PC-9 (cell line): ENCODE measurements around the gene FAM98B. TPM values are rescaled to one million over a fixed set of nuclear protein-coding genes. Genes with fewer than 3 reads are reported as not detected.

Experiments
- BruUV-seq: library from RNA; stranded (reverse); fragments of 400-500 nt; replicated peaks from 2 replicates; lab custom pipeline; 2021; lab: Mats Ljungman, UMichigan
- CTCF ChIA-PET: fragments of 300-600 bp; sonication (Branson Sonifier 250); formaldehyde crosslinking; loops from one replicate; lab custom pipeline; 2022; ENCODE audit warnings: antibody characterized with exemption; lab: Charles Lee
- POLR2A ChIA-PET: fragments of 300-600 bp; sonication (Branson Sonifier 250); formaldehyde crosslinking; loops from one replicate; lab custom pipeline; 2022; ENCODE audit warnings: antibody characterized with exemption; ENCODE audit not compliant: unreplicated experiment; lab: Charles Lee
- DNase-seq, 2 experiments: peaks; one replicate each; pipeline versions ENCODE4 v3.0.0 to v3.0.0-alpha.2; 2015 to 2022; ENCODE audit warnings: mixed read lengths in 1 of 2
- H2AFZ ChIP-seq: fragments of 200-600 bp; sonication (generic); 2 replicates; pipeline ENCODE4 v1.8.1; 2017; ENCODE audit warnings: antibody characterized with exemption
- H3F3A ChIP-seq: fragments of 200-600 bp; sonication (generic); 2 replicates; pipeline ENCODE4 v1.8.1; 2017; ENCODE audit warnings: antibody characterized with exemption, mild to moderate bottlenecking, low read depth; ENCODE audit not compliant: insufficient read depth
- H3K27ac ChIP-seq: fragments of 200-600 bp; sonication (generic); 2 replicates; pipeline ENCODE4 v1.6.1; 2016; ENCODE audit warnings: mixed run types
- H3K27me3 ChIP-seq: fragments of 200-600 bp; sonication (generic); 2 replicates; pipeline ENCODE4 v1.6.1; 2016; ENCODE audit warnings: low read depth, mixed run types; ENCODE audit not compliant: insufficient read depth
- H3K36me3 ChIP-seq: fragments of 200-600 bp; sonication (generic); 2 replicates; pipeline ENCODE4 v1.6.1; 2016; ENCODE audit warnings: low read depth, mixed run types
- H3K4me1 ChIP-seq: fragments of 200-600 bp; sonication (generic); replicated peaks from 2 replicates; pipeline ENCODE4 v1.6.1; 2016; ENCODE audit warnings: mixed run types; ENCODE audit not compliant: insufficient read depth
- H3K4me2 ChIP-seq: fragments of 200-600 bp; sonication (generic); 2 replicates; pipeline ENCODE4 v1.6.1; 2017; ENCODE audit warnings: mixed run types
- H3K4me3 ChIP-seq: fragments of 200-600 bp; sonication (generic); 2 replicates; pipeline ENCODE4 v1.6.1; 2016; ENCODE audit warnings: mixed run types
- H3K79me2 ChIP-seq: fragments of 200-600 bp; sonication (generic); 2 replicates; pipeline ENCODE4 v1.6.1; 2017; ENCODE audit warnings: low read depth, mixed run types
- H3K9me2 ChIP-seq: fragments of 200-600 bp; sonication (generic); 2 replicates; pipeline ENCODE4 v1.8.1; 2017; ENCODE audit warnings: mild to moderate bottlenecking; ENCODE audit not compliant: insufficient read depth
- H3K9me3 ChIP-seq: fragments of 200-600 bp; sonication (generic); 2 replicates; pipeline ENCODE4 v1.8.1; 2016; ENCODE audit warnings: low read depth; ENCODE audit not compliant: insufficient read depth
- H4K20me1 ChIP-seq: fragments of 200-600 bp; sonication (generic); 2 replicates; pipeline ENCODE4 v1.8.1; 2017; ENCODE audit not compliant: insufficient read depth
- CTCF ChIP-seq: fragments of 200-600 bp; sonication (generic); conservative IDR thresholded peaks from 2 replicates; pipeline ENCODE4 v1.6.1; 2017; ENCODE audit warnings: mixed run types, antibody characterized with exemption, mild to moderate bottlenecking, moderate library complexity
- EZH2 ChIP-seq: fragments of 200-600 bp; sonication (generic); IDR thresholded peaks from 2 replicates; pipeline ENCODE4 v1.8.0; 2017; ENCODE audit warnings: antibody characterized with exemption, low read depth
- intact Hi-C: fragments of 100-400 bp; cut with micrococcal nuclease; formaldehyde crosslinking; loops from one replicate; pipeline ENCODE4 v1.10.0; 2022; ENCODE audit not compliant: unreplicated experiment
- total RNA-seq: library from RNA; stranded (reverse); gene quantifications from 2 replicates; pipeline ENCODE4 v1.2.3, GENCODE V29; 2021

The FAM98B gene
- total RNA-seq, 1 experiment from 2014 or later: 34.7 TPM

- BruUV-seq: no TSS peak
- CTCF ChIA-PET: no interaction called here
- Histone ChIP-seq H3K9me2 (no peaks in the 10 kb centered on the region), H3K9me3 (no peaks in the 10 kb centered on the region), H3K27me3 (no peaks in the 10 kb centered on the region), H3K79me2 (no peaks in the 10 kb centered on the region), H3K27ac (no peak overlapping the region), H2AFZ (no peak overlapping the region), H4K20me1 (no peaks in the 10 kb centered on the region), H3K4me1 (no peaks in the 10 kb centered on the region), H3K36me3 (no peaks in the 10 kb centered on the region; the same call in 1 of the 2 replicates), H3K4me2 (no peak overlapping the region), H3K4me3 (no peak overlapping the region), H3F3A (no peaks in the 10 kb centered on the region)
- no peak for TF ChIP-seq EZH2
- TF ChIP-seq CTCF: no peak
- POLR2A ChIA-PET: no interaction called here
- intact Hi-C loops: loop anchor here (10.0 kb wide), 1 partner anchor 85 kb away; the partner anchor contains the start of gene RASGRP1
- no peak for DNase-seq
Measured at GRCh38 chr15:38479756-38480155, 25.8 kb downstream of the FAM98B start.

GRCh38 chr15:38481113-38481512 is 27.2 kb downstream of the FAM98B start:
- TF ChIP-seq CTCF: no peak
- no peak for TF ChIP-seq EZH2
- POLR2A ChIA-PET: no interaction called here
- no TSS peak for BruUV-seq
- Histone ChIP-seq H3K4me3 (no peak overlapping the region), H3K79me2 (no peaks in the 10 kb centered on the region), H3K9me2 (no peaks in the 10 kb centered on the region), H3K4me1 (no peaks in the 10 kb centered on the region), H3K36me3 (no peaks in the 10 kb centered on the region; the same call in 1 of the 2 replicates), H3F3A (no peaks in the 10 kb centered on the region), H2AFZ (no peak overlapping the region), H3K9me3 (no peaks in the 10 kb centered on the region), H4K20me1 (no peaks in the 10 kb centered on the region), H3K4me2 (no peak overlapping the region), H3K27me3 (no peaks in the 10 kb centered on the region), H3K27ac (no peak overlapping the region)
- DNase-seq: no peak
- intact Hi-C loops: no loop called here
- CTCF ChIA-PET: interaction anchor here (0.6 kb wide), 1 partner anchor 228 kb away, joined by 3 read pairs; no protein-coding TSS in a partner anchor

GRCh38 chr15:38481761-38482160 is 27.8 kb downstream of the FAM98B start:
- CTCF ChIA-PET: interaction anchor here (0.6 kb wide), 1 partner anchor 229 kb away, joined by 3 read pairs; no protein-coding TSS in a partner anchor
- H3K36me3 ChIP-seq: no peaks in the 10 kb centered on the region; the same call in 1 of the 2 replicates
- no peaks in the 10 kb centered on the region for H4K20me1 ChIP-seq
- H3K4me1 ChIP-seq: no peaks in the 10 kb centered on the region
- POLR2A ChIA-PET: no interaction called here
- BruUV-seq: no TSS peak
- no peaks in the 10 kb centered on the region for H3K9me2 ChIP-seq
- no peak overlapping the region for H3K27ac ChIP-seq
- H3K4me3 ChIP-seq: no peak overlapping the region
- DNase-seq: no peak
- H3K79me2 ChIP-seq: no peaks in the 10 kb centered on the region
- no peaks in the 10 kb centered on the region for H3F3A ChIP-seq
- no peak overlapping the region for H3K4me2 ChIP-seq
- intact Hi-C loops: no loop called here
- TF ChIP-seq EZH2: no peak
- TF ChIP-seq CTCF: no peak
- no peak overlapping the region for H2AFZ ChIP-seq
- no peaks in the 10 kb centered on the region for H3K27me3 ChIP-seq
- no peaks in the 10 kb centered on the region for H3K9me3 ChIP-seq
